Activated CD8-positive, alpha-beta T cell treated with anti-CD3 and anti-CD28 coated beads for 36 hours (primary cell): ENCODE results near the gene XKRX. TPM values are rescaled to one million over a fixed set of nuclear protein-coding genes. Genes with fewer than 3 reads are reported as not detected.

Experiments used
- ATAC-seq: fragments of 200-7000 bp; cut with Tn5 transposase; one replicate; pipeline ENCODE4 v1.10.0; 2021; ENCODE audit warnings: mild to moderate bottlenecking, moderate library complexity
- CTCF ChIA-PET: fragments of 350-600 bp; sonication (Branson Sonifier 250); formaldehyde crosslinking; loops from one replicate; lab custom pipeline; 2021; ENCODE audit warnings: antibody characterized with exemption; lab: Charles Lee
- POLR2A ChIA-PET: fragments of 350-600 bp; sonication (Branson Sonifier 250); formaldehyde crosslinking; loops from one replicate; lab custom pipeline; 2021; ENCODE audit warnings: antibody characterized with exemption; lab: Charles Lee
- DNase-seq: peaks from one replicate; pipeline ENCODE4 v3.0.0-alpha.2; 2020
- H3K27ac Mint-ChIP-seq: one replicate; pipeline ENCODE4 v1.8.0; 2021; ENCODE audit warnings: mild to moderate bottlenecking, mixed read lengths
- H3K27me3 Mint-ChIP-seq: one replicate; pipeline ENCODE4 v1.8.0; 2021; ENCODE audit warnings: mixed read lengths
- H3K36me3 Mint-ChIP-seq: one replicate; pipeline ENCODE4 v1.8.0; 2021; ENCODE audit warnings: low read depth, mixed read lengths
- H3K4me1 Mint-ChIP-seq: one replicate; pipeline ENCODE4 v1.8.0; 2021; ENCODE audit warnings: low read depth, mixed read lengths
- H3K4me3 Mint-ChIP-seq: one replicate; pipeline ENCODE4 v1.8.0; 2021; ENCODE audit warnings: mild to moderate bottlenecking, moderate library complexity, mixed read lengths
- H3K9me3 Mint-ChIP-seq: one replicate; pipeline ENCODE4 v1.8.0; 2021; ENCODE audit warnings: mixed read lengths
- CTCF ChIP-seq: fragments of 200-600 bp; IDR thresholded peaks from one replicate; pipeline ENCODE4 v1.8.0; 2022; ENCODE audit warnings: antibody characterized with exemption, mild to moderate bottlenecking
- intact Hi-C: fragments of 100-400 bp; cut with micrococcal nuclease; formaldehyde crosslinking; loops from one replicate; pipeline ENCODE4 v1.10.0; 2022
- total RNA-seq, 2 experiments: library from RNA; stranded (reverse); gene quantifications; one replicate each; pipeline ENCODE4 v1.2.3, GENCODE V29; 2021

The XKRX gene
- total RNA-seq, 2 experiments from 2014 or later = 0.43 to 0.49 TPM

- TF ChIP-seq CTCF = no peak
- POLR2A ChIA-PET = no interaction called here
- CTCF ChIA-PET = no interaction called here
- Mint-ChIP-seq H3K9me3 (peaks cover 4% of the 10 kb centered on the region), H3K36me3 (peaks cover 3% of the 10 kb centered on the region), H3K27me3 (no peaks in the 10 kb centered on the region), H3K27ac (peak overlapping the region; percentile 74), H3K4me1 (peaks cover 31% of the 10 kb centered on the region), H3K4me3 (no peak overlapping the region)
- intact Hi-C loops = no loop called here
- DNase-seq (peak; percentile 50), ATAC-seq (peak; percentile 68)
These were observed 2.7 kb upstream of the XKRX start for GRCh38 chrX:100931218-100931924.

GRCh38 chrX:100926453-100926852, 2.3 kb downstream of the XKRX start:
- Mint-ChIP-seq H3K36me3 (peaks cover 3% of the 10 kb centered on the region), H3K4me1 (peaks cover 38% of the 10 kb centered on the region), H3K9me3 (peaks cover 3% of the 10 kb centered on the region), H3K27ac (no peak overlapping the region), H3K4me3 (no peak overlapping the region), H3K27me3 (no peaks in the 10 kb centered on the region)
- no peak for DNase-seq
- ATAC-seq = no peak
- intact Hi-C loops = no loop called here
- no peak for TF ChIP-seq CTCF
- POLR2A ChIA-PET = no interaction called here
- CTCF ChIA-PET = no interaction called here

- no peak for TF ChIP-seq CTCF
- H3K27me3 Mint-ChIP-seq = no peaks in the 10 kb centered on the region
These were observed 4.3 kb downstream of the XKRX start for GRCh38 chrX:100924375-100924774.

GRCh38 chrX:100915562-100915961, 13.2 kb downstream of the XKRX start:
- DNase-seq = no peak
- intact Hi-C loops = no loop called here
- ChIA-PET CTCF (no interaction called here), POLR2A (no interaction called here)
- Mint-ChIP-seq H3K9me3 (no peaks in the 10 kb centered on the region), H3K4me3 (no peak overlapping the region), H3K27me3 (no peaks in the 10 kb centered on the region), H3K36me3 (peaks cover 1% of the 10 kb centered on the region), H3K4me1 (no peaks in the 10 kb centered on the region), H3K27ac (no peak overlapping the region)
- no peak for ATAC-seq
- no peak for TF ChIP-seq CTCF

More at GRCh38 chrX:100924375-100924774, 4.3 kb downstream of the XKRX start:
- Mint-ChIP-seq H3K27ac (no peak overlapping the region), H3K4me1 (peaks cover 28% of the 10 kb centered on the region), H3K36me3 (no peaks in the 10 kb centered on the region), H3K9me3 (no peaks in the 10 kb centered on the region), H3K4me3 (no peak overlapping the region)
- intact Hi-C loops = no loop called here
- no peak for DNase-seq
- CTCF ChIA-PET = no interaction called here
- ATAC-seq = no peak
- POLR2A ChIA-PET = no interaction called here

DNA sequence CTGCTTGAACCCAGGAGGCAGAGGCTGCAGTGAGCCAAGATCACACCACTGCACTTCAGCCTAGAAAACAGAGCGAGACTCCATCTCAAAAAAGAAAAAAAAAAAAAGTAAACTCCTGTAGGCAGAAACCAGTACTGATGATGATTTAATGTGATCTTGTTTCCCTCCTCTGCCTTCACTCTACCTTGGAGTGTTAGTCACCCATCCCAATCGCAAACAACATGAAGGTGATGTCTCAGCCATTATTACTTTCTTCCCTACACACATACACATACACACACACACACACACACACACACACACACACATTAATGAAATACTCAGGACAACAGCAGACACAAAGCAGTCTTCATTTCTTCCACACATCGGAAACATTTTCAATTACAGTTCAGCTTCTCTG, 15.6 kb downstream of the XKRX start:
- intact Hi-C loops = no loop called here
- Mint-ChIP-seq H3K27me3 (no peaks in the 10 kb centered on the region), H3K4me3 (no peak overlapping the region), H3K9me3 (no peaks in the 10 kb centered on the region), H3K36me3 (peaks cover 1% of the 10 kb centered on the region), H3K27ac (no peak overlapping the region), H3K4me1 (no peaks in the 10 kb centered on the region)
- CTCF ChIA-PET = no interaction called here
- POLR2A ChIA-PET = no interaction called here
- DNase-seq (no peak), ATAC-seq (no peak)
- no peak for TF ChIP-seq CTCF
